HG02759 (cell line): ENCODE results near the gene PLD5.
A peak's percentile ranks its signal among the peaks of the same experiment; 100 is the strongest.
"Not testable (repeated sequence)": the region's sequence is repeated elsewhere in the genome, so short reads cannot be mapped to it uniquely, and the experiment has no call there.

Experiments used
- ATAC-seq: cut with Tn5 transposase; IDR thresholded peaks from one replicate; pipeline ENCODE4 v1.9.1; 2021; ENCODE audit warnings: mild to moderate bottlenecking, moderate library complexity; ENCODE audit not compliant: unreplicated experiment

PLD5 gene

GRCh38 chr1:242083742-242084141, 440.8 kb downstream of the PLD5 start:
- no peak for ATAC-seq

DNA sequence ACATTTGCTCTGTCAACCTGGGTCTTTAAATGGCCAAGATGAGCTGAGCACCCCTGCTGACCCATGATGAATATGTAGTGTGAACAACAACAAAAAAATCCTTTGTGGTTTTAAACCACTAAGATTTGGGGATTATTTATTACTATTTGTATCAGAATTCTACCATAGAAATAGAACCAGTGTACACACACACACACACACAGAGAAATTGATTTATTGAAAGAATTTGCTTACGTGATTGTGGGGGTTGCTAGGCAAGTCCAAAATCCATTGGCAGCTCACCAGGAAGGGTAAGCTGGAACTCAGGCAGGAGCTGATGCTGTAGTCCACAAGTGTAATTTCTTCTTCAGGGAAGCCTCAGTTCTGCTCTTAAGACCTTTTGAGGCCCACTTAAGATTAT, 443.1 kb downstream of the PLD5 start:
- no peak for ATAC-seq

DNA sequence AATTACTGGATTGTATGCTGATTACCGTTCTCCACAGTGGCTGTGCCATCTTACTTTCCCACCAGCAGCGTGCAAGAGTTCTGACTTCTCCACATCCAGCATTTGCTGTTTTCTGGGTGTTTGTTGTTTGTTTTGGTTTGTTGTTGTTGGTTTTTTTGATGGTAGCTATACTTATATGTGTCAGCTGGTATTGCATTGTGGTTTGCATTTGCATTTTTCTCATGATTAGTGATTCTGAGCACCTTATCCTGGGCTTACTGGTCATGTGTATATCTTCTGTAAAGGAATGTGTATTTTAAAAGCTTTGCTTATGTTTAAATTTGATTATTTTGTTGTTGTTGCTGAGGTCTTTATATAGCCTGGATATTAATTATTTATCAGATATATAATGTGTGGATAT, 458.7 kb downstream of the PLD5 start:
- ATAC-seq, result no peak

DNA sequence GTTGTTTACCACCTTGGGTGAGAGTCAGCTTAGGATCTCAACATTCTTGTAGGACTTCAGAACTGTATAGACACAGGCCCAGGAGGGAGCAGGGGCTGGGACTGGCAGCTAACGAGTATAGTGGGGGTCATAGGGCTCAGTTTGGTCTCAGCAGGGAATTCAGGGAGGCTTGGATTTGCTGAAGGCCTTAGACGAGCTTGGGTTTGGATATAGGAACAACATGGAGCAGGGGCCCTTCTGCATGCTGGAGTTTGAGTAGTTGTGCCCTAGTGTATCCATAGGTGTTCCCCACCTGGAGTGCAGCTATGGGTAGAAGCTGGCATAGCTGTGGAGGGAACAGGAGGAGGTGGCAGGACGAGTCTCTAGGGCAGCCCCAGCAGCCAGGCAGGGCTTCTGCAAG, 462.2 kb downstream of the PLD5 start:
- no peak for ATAC-seq

- ATAC-seq, result no peak
Measured at GRCh38 chr1:242059976-242060375, 464.5 kb downstream of the PLD5 start.

- ATAC-seq, result peak; percentile 84
Measured at GRCh38 chr1:242058582-242058981, 465.9 kb downstream of the PLD5 start.

DNA sequence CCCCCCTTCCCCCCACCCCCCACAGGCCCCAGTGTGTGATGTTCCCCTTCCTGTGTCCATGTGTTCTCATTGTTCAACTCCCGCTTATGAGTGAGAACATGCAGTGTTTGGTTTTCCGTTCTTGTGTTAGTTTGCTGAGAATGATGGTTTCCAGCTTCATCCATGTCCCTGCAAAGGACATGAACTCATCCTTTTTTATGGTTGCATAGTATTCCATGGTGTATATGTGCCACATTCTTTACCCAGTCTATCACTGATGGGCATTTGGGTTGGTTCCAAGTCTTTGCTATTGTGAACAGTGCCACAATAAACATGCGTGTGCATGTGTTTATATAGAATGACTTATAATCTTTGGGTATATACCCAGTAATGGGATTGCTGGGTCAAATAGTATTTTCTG, 466.3 kb downstream of the PLD5 start:
- not testable (repeated sequence) for ATAC-seq

DNA sequence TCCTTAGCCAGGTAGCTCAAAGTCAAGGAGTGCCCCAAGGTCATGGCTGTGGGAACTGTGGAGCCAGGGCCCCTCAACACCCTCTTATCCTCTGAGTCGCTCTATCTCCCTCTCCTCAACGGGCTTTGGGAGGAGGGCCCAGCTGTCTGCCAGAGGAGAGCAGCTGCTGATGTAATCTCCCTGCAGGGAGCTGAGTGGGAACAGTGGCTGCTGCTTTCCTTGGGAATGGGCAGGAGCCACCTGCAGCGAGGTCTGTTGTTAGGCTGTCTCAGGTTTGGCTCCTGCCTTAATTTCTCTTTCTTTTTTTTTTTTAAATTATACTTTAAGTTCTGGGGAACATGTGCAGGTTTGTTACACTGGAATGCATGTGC, 466.8 kb downstream of the PLD5 start:
- ATAC-seq, result no peak

GRCh38 chr1:242056988-242057744, 467.3 kb downstream of the PLD5 start:
- ATAC-seq, result no peak

DNA sequence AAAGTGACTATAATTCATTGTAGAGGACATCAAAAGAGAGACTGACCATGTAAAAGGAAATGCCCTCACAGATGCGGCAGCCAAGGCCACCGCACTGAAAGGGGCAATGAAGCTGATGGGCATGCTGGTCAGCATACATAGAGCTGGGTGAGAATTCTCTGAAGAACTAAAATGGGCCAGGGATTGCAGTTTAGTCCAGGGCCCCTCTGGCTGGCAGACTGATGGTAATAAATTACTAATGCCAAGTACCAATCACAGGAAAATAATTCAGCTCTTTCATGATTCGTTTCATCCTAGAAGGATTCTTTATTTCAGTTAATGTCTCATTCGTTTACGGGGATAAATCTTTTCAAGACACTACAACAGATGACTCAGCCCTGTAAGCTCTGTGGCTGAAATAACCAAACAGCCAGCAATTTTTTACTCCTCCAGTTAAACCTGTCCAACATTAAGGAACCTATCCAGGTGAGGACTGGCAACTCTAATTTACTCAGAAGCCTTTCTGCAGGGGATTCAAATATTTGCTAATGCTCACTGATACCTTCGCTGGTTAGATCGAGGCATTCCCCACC, 468.7 kb downstream of the PLD5 start:
- ATAC-seq, result no peak

GRCh38 chr1:242043165-242043564, 481.3 kb downstream of the PLD5 start:
- no peak for ATAC-seq

DNA sequence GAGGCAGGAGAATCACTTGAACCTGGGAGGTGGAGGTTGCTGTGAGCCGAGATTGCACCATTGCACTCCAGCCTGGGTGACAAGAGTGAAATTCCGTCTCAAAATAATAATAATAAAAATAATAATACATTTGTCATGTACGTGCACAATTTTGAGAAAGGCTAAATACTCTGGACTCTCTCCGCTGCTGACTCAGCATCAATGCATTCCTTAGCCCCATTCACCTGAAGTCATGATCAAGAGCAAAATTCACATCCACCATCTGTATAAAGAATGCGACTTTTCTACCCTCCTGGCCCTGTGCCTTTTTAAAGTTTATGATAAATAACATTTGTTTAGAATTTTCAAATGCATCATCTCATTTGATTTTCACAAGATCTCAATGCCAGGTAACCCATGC, 490.1 kb downstream of the PLD5 start:
- no peak for ATAC-seq

GRCh38 chr1:242033447-242033846, 491.1 kb downstream of the PLD5 start:
- no peak for ATAC-seq
